ENCODE measurements around the gene CRTC1. TPM values are rescaled to one million over a fixed set of nuclear protein-coding genes. Genes with fewer than 3 reads are reported as not detected.

CRTC1 gene
- total and polyA plus RNA-seq, 9 of the 15 experiments (the other 6 are each of a cell fraction or from before 2014, with no cell fraction given): 0.25 to 3.8 (median 1.2) TPM; not detected in 2

DNA sequence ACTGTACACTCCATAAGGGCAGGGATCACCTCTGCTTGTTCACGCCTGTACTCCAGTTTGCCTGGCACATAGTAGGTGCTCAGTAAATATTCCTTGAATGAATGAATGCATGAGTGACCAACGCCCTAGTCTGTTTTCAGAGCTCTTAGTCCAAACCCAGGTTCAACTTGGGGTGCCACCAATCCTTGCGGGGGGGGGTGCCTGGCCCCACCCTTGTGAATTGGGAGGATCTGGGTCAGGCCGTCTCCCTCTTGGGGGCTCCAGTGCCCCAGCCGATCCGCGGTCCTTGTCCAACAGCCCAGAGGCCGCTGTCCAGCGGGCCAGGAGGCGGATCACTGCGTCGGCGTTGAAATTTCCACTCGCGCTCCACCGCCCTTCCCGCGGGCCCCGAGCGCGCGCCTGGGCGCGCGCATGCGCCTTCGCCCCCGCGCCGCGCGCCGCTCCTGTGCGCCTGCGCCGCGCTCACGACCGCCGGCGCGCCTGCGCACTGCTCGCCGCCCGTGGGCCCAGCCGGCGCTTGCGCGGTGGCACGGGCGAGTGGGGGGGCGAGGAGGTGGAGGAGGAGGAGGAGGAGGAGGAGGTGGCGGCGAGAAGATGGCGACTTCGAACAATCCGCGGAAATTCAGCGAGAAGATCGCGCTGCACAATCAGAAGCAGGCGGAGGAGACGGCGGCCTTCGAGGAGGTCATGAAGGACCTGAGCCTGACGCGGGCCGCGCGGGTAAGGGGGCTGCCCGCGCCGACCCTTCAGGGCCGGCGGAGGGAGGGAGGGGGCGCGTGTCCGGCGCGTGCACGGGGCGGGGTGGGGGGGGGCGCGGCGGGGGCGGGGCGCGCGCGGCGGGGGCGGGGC, at the start of gene CRTC1 (continued):
- TF ChIP-seq ATF1 (CRISPR knock-in tag; IDR thresholded peaks at IDR 0.05) (no peak), ATF1 (tag; IDR thresholded peaks at IDR 0.05) (peak; percentile 59), FOXA3 (CRISPR knock-in tag; conservative IDR thresholded peaks at IDR 0.05 in 1 of 2, IDR thresholded peaks at IDR 0.05 in 1 of 2) (no peak), SIN3A (IDR thresholded peaks at IDR 0.05; ENCODE audit: borderline replicate concordance in 2 of 2, control insufficient read depth in 1 of 2, low read depth in 2 of 2, low read length in 2 of 2) (peak; percentile 30 to 74; a peak in 2 of 4 replicates), RCOR1 (IDR thresholded peaks at IDR 0.05; ENCODE audit: borderline replicate concordance in 1 of 2, low read depth in 2 of 2, low read length in 2 of 2) (0 out of 4 replicates have a peak, but pooled peaks of 1 of the 2 experiments have one; percentile 29), TCF3 (CRISPR knock-in tag; IDR thresholded peaks at IDR 0.05) (peak; percentile 22; the same call in 1 of the 2 replicates), ILK (tag; IDR thresholded peaks at IDR 0.05; ENCODE audit: borderline replicate concordance, low read depth) (no peak), CXXC5 (CRISPR knock-in tag; IDR thresholded peaks at IDR 0.05) (peak; percentile 86), HDAC3 (IDR thresholded peaks at IDR 0.05; ENCODE audit: borderline replicate concordance, partially characterized antibody) (no peak), ZNF778 (CRISPR knock-in tag; IDR thresholded peaks at IDR 0.05) (no peak), ZNF444 (CRISPR knock-in tag; IDR thresholded peaks at IDR 0.05) (no peak), CTBP1 (IDR thresholded peaks at IDR 0.05; ENCODE audit: borderline replicate concordance) (peak; percentile 88; the same call in 1 of the 2 replicates), SLC30A9 (CRISPR knock-in tag; IDR thresholded peaks at IDR 0.05) (no peak), POLR2A (conservative IDR thresholded peaks at IDR 0.05) (peak; percentile 83)
- TF ChIP-seq, protein P1, sequence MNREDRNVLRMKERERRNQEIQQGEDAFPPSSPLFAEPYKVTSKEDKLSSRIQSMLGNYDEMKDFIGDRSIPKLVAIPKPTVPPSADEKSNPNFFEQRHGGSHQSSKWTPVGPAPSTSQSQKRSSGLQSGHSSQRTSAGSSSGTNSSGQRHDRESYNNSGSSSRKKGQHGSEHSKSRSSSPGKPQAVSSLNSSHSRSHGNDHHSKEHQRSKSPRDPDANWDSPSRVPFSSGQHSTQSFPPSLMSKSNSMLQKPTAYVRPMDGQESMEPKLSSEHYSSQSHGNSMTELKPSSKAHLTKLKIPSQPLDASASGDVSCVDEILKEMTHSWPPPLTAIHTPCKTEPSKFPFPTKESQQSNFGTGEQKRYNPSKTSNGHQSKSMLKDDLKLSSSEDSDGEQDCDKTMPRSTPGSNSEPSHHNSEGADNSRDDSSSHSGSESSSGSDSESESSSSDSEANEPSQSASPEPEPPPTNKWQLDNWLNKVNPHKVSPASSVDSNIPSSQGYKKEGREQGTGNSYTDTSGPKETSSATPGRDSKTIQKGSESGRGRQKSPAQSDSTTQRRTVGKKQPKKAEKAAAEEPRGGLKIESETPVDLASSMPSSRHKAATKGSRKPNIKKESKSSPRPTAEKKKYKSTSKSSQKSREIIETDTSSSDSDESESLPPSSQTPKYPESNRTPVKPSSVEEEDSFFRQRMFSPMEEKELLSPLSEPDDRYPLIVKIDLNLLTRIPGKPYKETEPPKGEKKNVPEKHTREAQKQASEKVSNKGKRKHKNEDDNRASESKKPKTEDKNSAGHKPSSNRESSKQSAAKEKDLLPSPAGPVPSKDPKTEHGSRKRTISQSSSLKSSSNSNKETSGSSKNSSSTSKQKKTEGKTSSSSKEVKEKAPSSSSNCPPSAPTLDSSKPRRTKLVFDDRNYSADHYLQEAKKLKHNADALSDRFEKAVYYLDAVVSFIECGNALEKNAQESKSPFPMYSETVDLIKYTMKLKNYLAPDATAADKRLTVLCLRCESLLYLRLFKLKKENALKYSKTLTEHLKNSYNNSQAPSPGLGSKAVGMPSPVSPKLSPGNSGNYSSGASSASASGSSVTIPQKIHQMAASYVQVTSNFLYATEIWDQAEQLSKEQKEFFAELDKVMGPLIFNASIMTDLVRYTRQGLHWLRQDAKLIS (CRISPR knock-in tag; IDR thresholded peaks at IDR 0.05): no peak
- TF ChIP-seq, protein P2, sequence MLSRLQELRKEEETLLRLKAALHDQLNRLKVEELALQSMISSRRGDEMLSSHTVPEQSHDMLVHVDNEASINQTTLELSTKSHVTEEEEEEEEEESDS (CRISPR knock-in tag; IDR thresholded peaks at IDR 0.05): no peak

Data from K562 (cell line).